ENCODE data around the gene REXO4. TPM values are rescaled to one million over a fixed set of nuclear protein-coding genes. Genes with fewer than 3 reads are reported as not detected.

REXO4 gene
- total and polyA plus RNA-seq, 2 of the 13 experiments (the other 11 are each of a cell fraction or from before 2014, with no cell fraction given) = 18.5 to 30.4 TPM

DNA sequence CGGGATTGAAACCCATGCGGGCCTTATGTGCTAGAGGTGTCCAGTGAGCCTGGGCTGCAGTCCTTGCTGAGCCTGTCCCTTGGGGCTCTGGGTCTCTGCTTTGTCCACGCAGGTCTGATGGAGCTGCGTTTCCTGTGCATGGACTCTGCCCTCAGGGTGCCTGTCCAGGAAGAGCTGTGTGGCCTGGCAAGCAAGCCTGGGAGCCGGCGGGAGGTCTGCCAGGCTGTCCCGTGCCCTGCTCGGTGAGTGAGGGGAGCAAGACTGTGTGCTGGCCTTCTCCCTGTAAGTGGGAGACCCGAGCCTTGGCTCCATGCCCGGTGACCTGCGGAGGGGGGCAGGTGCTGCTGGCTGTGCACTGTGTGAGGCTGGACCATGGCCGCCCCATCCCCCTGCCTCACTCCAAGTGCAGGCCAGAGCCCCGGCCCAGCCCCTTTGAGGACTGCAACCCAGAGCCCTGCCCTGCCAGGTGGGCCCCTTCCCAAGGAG, 30.7 kb upstream of the REXO4 start (continued):
- TF ChIP-seq, protein P1, sequence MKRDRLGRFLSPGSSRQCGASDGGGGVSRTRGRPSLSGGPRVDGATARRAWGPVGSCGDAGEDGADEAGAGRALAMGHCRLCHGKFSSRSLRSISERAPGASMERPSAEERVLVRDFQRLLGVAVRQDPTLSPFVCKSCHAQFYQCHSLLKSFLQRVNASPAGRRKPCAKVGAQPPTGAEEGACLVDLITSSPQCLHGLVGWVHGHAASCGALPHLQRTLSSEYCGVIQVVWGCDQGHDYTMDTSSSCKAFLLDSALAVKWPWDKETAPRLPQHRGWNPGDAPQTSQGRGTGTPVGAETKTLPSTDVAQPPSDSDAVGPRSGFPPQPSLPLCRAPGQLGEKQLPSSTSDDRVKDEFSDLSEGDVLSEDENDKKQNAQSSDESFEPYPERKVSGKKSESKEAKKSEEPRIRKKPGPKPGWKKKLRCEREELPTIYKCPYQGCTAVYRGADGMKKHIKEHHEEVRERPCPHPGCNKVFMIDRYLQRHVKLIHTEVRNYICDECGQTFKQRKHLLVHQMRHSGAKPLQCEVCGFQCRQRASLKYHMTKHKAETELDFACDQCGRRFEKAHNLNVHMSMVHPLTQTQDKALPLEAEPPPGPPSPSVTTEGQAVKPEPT (CRISPR knock-in tag; IDR thresholded peaks at IDR 0.05; ENCODE audit: low read depth) = no peak
- no peak for TF ChIP-seq MYNN (CRISPR knock-in tag; IDR thresholded peaks at IDR 0.05; ENCODE audit: low read depth)
- no peak for TF ChIP-seq ZNF670 (CRISPR knock-in tag; IDR thresholded peaks at IDR 0.05; ENCODE audit: borderline replicate concordance)
- 0 out of 2 replicates have a peak, but pooled peaks have one; percentile 12 for TF ChIP-seq GATAD2A (CRISPR knock-in tag; IDR thresholded peaks at IDR 0.05)
- TF ChIP-seq, protein P2, sequence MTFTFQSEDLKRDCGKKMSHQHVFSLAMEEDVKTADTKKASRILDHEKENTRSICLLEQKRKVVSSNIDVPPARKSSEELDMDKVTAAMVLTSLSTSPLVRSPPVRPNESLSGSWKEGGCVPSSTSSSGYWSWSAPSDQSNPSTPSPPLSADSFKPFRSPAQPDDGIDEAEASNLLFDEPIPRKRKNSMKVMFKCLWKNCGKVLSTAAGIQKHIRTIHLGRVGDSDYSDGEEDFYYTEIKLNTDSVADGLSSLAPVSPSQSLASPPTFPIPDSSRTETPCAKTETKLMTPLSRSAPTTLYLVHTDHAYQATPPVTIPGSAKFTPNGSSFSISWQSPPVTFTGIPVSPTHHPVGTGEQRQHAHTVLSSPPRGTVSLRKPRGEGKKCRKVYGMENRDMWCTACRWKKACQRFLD (CRISPR knock-in tag; IDR thresholded peaks at IDR 0.05; ENCODE audit: borderline replicate concordance) = no peak
- no peak for TF ChIP-seq FOXM1 (CRISPR knock-in tag; IDR thresholded peaks at IDR 0.05)
- TF ChIP-seq, protein P3, sequence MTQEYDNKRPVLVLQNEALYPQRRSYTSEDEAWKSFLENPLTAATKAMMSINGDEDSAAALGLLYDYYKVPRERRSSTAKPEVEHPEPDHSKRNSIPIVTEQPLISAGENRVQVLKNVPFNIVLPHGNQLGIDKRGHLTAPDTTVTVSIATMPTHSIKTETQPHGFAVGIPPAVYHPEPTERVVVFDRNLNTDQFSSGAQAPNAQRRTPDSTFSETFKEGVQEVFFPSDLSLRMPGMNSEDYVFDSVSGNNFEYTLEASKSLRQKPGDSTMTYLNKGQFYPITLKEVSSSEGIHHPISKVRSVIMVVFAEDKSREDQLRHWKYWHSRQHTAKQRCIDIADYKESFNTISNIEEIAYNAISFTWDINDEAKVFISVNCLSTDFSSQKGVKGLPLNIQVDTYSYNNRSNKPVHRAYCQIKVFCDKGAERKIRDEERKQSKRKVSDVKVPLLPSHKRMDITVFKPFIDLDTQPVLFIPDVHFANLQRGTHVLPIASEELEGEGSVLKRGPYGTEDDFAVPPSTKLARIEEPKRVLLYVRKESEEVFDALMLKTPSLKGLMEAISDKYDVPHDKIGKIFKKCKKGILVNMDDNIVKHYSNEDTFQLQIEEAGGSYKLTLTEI (CRISPR knock-in tag; conservative IDR thresholded peaks at IDR 0.05) = no peak
- TF ChIP-seq ARNTL (CRISPR knock-in tag; IDR thresholded peaks at IDR 0.05) = no peak
- TF ChIP-seq PHF8 (CRISPR knock-in tag; IDR thresholded peaks at IDR 0.05) = peak; percentile 48; the same call in 1 of the 2 replicates
- 0 out of 2 replicates have a peak, but pooled peaks have one; percentile 15 for TF ChIP-seq ZNF501 (CRISPR knock-in tag; IDR thresholded peaks at IDR 0.05)
- no peak for TF ChIP-seq SRF (IDR thresholded peaks at IDR 0.05; ENCODE audit: low read depth, low read length)
- TF ChIP-seq DMAP1 (CRISPR knock-in tag; IDR thresholded peaks at IDR 0.05) = peak; percentile 32; the same call in 1 of the 2 replicates
- TF ChIP-seq ZFYVE20 (CRISPR knock-in tag; IDR thresholded peaks at IDR 0.05; ENCODE audit: borderline replicate concordance, low read depth) = no peak
- no peak for TF ChIP-seq ESRRA (CRISPR knock-in tag; IDR thresholded peaks at IDR 0.05; ENCODE audit: low read depth)
- no peak for TF ChIP-seq FOXK1 (CRISPR knock-in tag; IDR thresholded peaks at IDR 0.05; ENCODE audit: borderline replicate concordance, low read depth)
- TF ChIP-seq IRF9 (CRISPR knock-in tag; IDR thresholded peaks at IDR 0.05; ENCODE audit: borderline replicate concordance) = no peak
- peak; percentile 60; the same call in 1 of the 2 replicates for TF ChIP-seq ETV5 (CRISPR knock-in tag; IDR thresholded peaks at IDR 0.05; ENCODE audit: borderline replicate concordance)
- TF ChIP-seq RBFOX2 (IDR thresholded peaks at IDR 0.05; ENCODE audit: low read depth, low read length) = peak; percentile 34; the same call in 1 of the 2 replicates
- TF ChIP-seq ELF1 (CRISPR knock-in tag; IDR thresholded peaks at IDR 0.05) = peak; percentile 58
- no peak for TF ChIP-seq ZNF20 (CRISPR knock-in tag; IDR thresholded peaks at IDR 0.05)
- TF ChIP-seq ZNF577 (CRISPR knock-in tag; IDR thresholded peaks at IDR 0.05; ENCODE audit: borderline replicate concordance, low read depth) = no peak
- no peak for TF ChIP-seq PHF5A (CRISPR knock-in tag; IDR thresholded peaks at IDR 0.05; ENCODE audit: low read depth, unreplicated experiment)
- peak; percentile 60; the same call in 1 of the 2 replicates for TF ChIP-seq ZNF614 (CRISPR knock-in tag; IDR thresholded peaks at IDR 0.05; ENCODE audit: borderline replicate concordance)
- no peak for TF ChIP-seq BCL6 (CRISPR knock-in tag; IDR thresholded peaks at IDR 0.05)
- TF ChIP-seq ZNF891 (CRISPR knock-in tag; IDR thresholded peaks at IDR 0.05) = no peak
- TF ChIP-seq POGZ (CRISPR knock-in tag; IDR thresholded peaks at IDR 0.05) = no peak
